Esophagus muscularis mucosa (tissue), 4 donors: ENCODE results near the gene CRTC1. TPM values are rescaled to one million over a fixed set of nuclear protein-coding genes. Genes with fewer than 3 reads are reported as not detected.

Experiments
- DNase-seq: peaks from one replicate; pipeline ENCODE4 v3.0.0-alpha.2; 2017; ENCODE audit errors: extremely low spot score
- H3K27ac ChIP-seq, 4 donors: fragments of 200-600 bp; sonication (generic); replicated peaks in 1 of 4; 1 replicate in 3 of 4; 2 replicates in 1 of 4; pipeline ENCODE4 v1.5.1; 2016 to 2019; ENCODE audit warnings: mild to moderate bottlenecking in 1 of 4
- H3K27me3 ChIP-seq, 4 donors: fragments of 200-600 bp; sonication (generic); one replicate each; pipeline versions ENCODE4 v1.5.1 to v1.6.0; 2016 to 2019
- H3K36me3 ChIP-seq, 4 donors: fragments of 200-600 bp; sonication (generic); one replicate each; pipeline ENCODE4 v1.5.1; 2016 to 2019
- H3K4me1 ChIP-seq, 4 donors: fragments of 200-600 bp; sonication (generic); one replicate each; pipeline ENCODE4 v1.5.1; 2016 to 2019
- H3K4me3 ChIP-seq, 4 donors: fragments of 200-600 bp; sonication (generic); 1 replicate in 2 of 4; 2 replicates in 2 of 4; pipeline ENCODE4 v1.5.1; 2016 to 2019; ENCODE audit warnings: mild to moderate bottlenecking in 4 of 4, moderate library complexity in 1 of 4
- H3K9me3 ChIP-seq, 4 donors: fragments of 200-600 bp; sonication (generic); 1 replicate in 3 of 4; 2 replicates in 1 of 4; pipeline ENCODE4 v1.5.1; 2016 to 2019
- CTCF ChIP-seq, 3 experiments: fragments of 200-600 bp in 2 of 3; fragments of 450-650 bp in 1 of 3; sonication (generic) in 2 of 3; IDR thresholded peaks; one replicate each; pipeline ENCODE4 v1.5.1; 2017 to 2019; ENCODE audit warnings: antibody characterized with exemption in 3 of 3, mild to moderate bottlenecking in 2 of 3, moderate library complexity in 1 of 3
- EP300 ChIP-seq: sonication (generic); formaldehyde crosslinking; IDR thresholded peaks from one replicate; pipeline ENCODE4 v1.6.1; 2017; ENCODE audit warnings: antibody characterized with exemption
- POLR2A ChIP-seq: fragments of 450-650 bp; IDR thresholded peaks from one replicate; pipeline ENCODE4 v1.6.1; 2017; ENCODE audit warnings: antibody characterized with exemption, moderate library complexity, mild to moderate bottlenecking, low read depth
- POLR2AphosphoS5 ChIP-seq, 2 donors: sonication (generic); formaldehyde crosslinking; IDR thresholded peaks; one replicate each; pipeline ENCODE4 v1.6.1; 2017; ENCODE audit warnings: antibody characterized with exemption in 2 of 2
- WGBS: methylation state at CpG from one replicate; pipeline ENCODE4 v1.1.5; 2018; 5-methylcytosine and 5-hydroxymethylcytosine counted together
- intact Hi-C: fragments of 100-400 bp; cut with DNase I; formaldehyde crosslinking; loops from one replicate; pipeline ENCODE4 v1.15.1; 2023
- total RNA-seq, 4 donors: library from RNA; depleted of rRNA; stranded (reverse); fragments of >200 nt; gene quantifications; one replicate each; pipeline versions ENCODE4 v1.1.0 to v1.2.1, GENCODE V29; 2016

Gene CRTC1
- total RNA-seq, 4 donors from 2014 or later, result 5.3 to 10.1 (median 6.6) TPM

- 89% methylated on average over 9 of the region's 9 CpGs for WGBS
- no peak for DNase-seq
- H3K4me1 ChIP-seq, result no peaks in the 10 kb centered on the region
- intact Hi-C loops, result no loop called here
- TF ChIP-seq POLR2AphosphoS5 (IDR thresholded peaks at IDR 0.05) (no peak), EP300 (no peak), POLR2A (no peak), CTCF (IDR thresholded peaks at IDR 0.05) (no peak)
- H3K36me3 ChIP-seq, result no peaks in the 10 kb centered on the region
- no peak overlapping the region for H3K4me3 ChIP-seq
- no peak overlapping the region for H3K27ac ChIP-seq
- H3K9me3 ChIP-seq, result no peaks in the 10 kb centered on the region
- H3K27me3 ChIP-seq, result peaks cover 0 to 10% (median 0%) of the 10 kb centered on the region in 4 donors
Observed at GRCh38 chr19:18817574-18817973, 134.1 kb downstream of the CRTC1 start.

GRCh38 chr19:18828786-18829185, 145.3 kb downstream of the CRTC1 start:
- TF ChIP-seq POLR2AphosphoS5 (IDR thresholded peaks at IDR 0.05) (no peak), POLR2A (no peak), EP300 (no peak), CTCF (IDR thresholded peaks at IDR 0.05) (no peak)
- no peak for DNase-seq
- intact Hi-C loops, result no loop called here

GRCh38 chr19:18830488-18830887, 147.0 kb downstream of the CRTC1 start:
- intact Hi-C loops, result loop anchor here (5.0 kb wide), 1 partner anchor 243 kb away; the partner anchor contains the start of gene REX1BD
- TF ChIP-seq POLR2AphosphoS5 (IDR thresholded peaks at IDR 0.05), result no peak
- no peak for TF ChIP-seq POLR2A
- TF ChIP-seq EP300, result no peak
- TF ChIP-seq CTCF (IDR thresholded peaks at IDR 0.05), result no peak
- Histone ChIP-seq H3K4me1 (peaks cover 30 to 38% (median 35%) of the 10 kb centered on the region in 4 donors), H3K27me3 (no peaks in the 10 kb centered on the region), H3K36me3 (peaks cover 0 to 13% (median 0%) of the 10 kb centered on the region in 4 donors), H3K4me3 (no peak overlapping the region), H3K9me3 (peaks cover 0 to 14% (median 10%) of the 10 kb centered on the region in 4 donors), H3K27ac (no peak overlapping the region)
- WGBS, result 69% methylated on average over 2 of the region's 2 CpGs
- DNase-seq, result no peak

More at GRCh38 chr19:18828786-18829185, 145.3 kb downstream of the CRTC1 start:
- Histone ChIP-seq H3K4me3 (no peak overlapping the region), H3K36me3 (no peaks in the 10 kb centered on the region), H3K27ac (no peak overlapping the region), H3K27me3 (no peaks in the 10 kb centered on the region), H3K4me1 (peaks cover 15 to 21% (median 18%) of the 10 kb centered on the region in 4 donors), H3K9me3 (peaks cover 0 to 14% (median 10%) of the 10 kb centered on the region in 4 donors)
- 57% methylated on average over 6 of the region's 6 CpGs for WGBS

GRCh38 chr19:18831524-18832305, 148.2 kb downstream of the CRTC1 start, which contains the start of gene UPF1:
Gene UPF1 (plus strand): TSS chr19:18831959. CDS start chr19:18832210, 251 bp downstream.
- peaks cover 0 to 16% (median 0%) of the 10 kb centered on the region in 4 donors for H3K36me3 ChIP-seq
- peak within 1 kb of the TSS; percentile 69 to 99 (median 86) for H3K4me3 ChIP-seq
- peak; percentile 96 for DNase-seq
- TF ChIP-seq POLR2A (peak; percentile 23), CTCF (IDR thresholded peaks at IDR 0.05) (peak in 2 of 3 experiments; percentile 25 to 32), POLR2AphosphoS5 (IDR thresholded peaks at IDR 0.05) (peak; percentile 69 to 80), EP300 (no peak)
- peak within 1 kb of the TSS; percentile 85 to 91 (median 90) for H3K27ac ChIP-seq
- WGBS, result 0% methylated on average over 24 of the region's 96 CpGs
- H3K27me3 ChIP-seq, result no peaks in the 10 kb centered on the region
- intact Hi-C loops, result loop anchor here (5.0 kb wide), 1 partner anchor 244 kb away; the partner anchor contains the start of gene REX1BD
- H3K9me3 ChIP-seq, result peaks cover 0 to 10% (median 7%) of the 10 kb centered on the region in 4 donors
- H3K4me1 ChIP-seq, result peaks cover 40 to 51% (median 44%) of the 10 kb centered on the region in 4 donors

Other genes with a start within 250 kb of the CRTC1 start
- 10 to 100 TPM; 15.8 to 38.9 (median 26.2) TPM for gene ISYNA1, start 245.5 kb upstream of the CRTC1 start, total RNA-seq
- 10 to 100 TPM in 3 of 4 donors, 1 to 10 TPM in 1; 9.1 to 35.1 (median 20.1) TPM for gene ELL, start 161.6 kb upstream of the CRTC1 start, total RNA-seq
- 100 to 1,000 TPM; 420 to 568 (median 430) TPM for gene FKBP8, start 140.1 kb upstream of the CRTC1 start, total RNA-seq
- 100 to 1,000 TPM; 129 to 155 (median 149) TPM for gene KXD1, start 125.8 kb upstream of the CRTC1 start, total RNA-seq
- 100 to 1,000 TPM; 560 to 800 (median 665) TPM for gene UBA52, start 111.8 kb upstream of the CRTC1 start, total RNA-seq
- 10 to 100 TPM; 56.1 to 77.7 (median 67.0) TPM for gene REX1BD, start 94.9 kb upstream of the CRTC1 start, total RNA-seq
- 100 to 1,000 TPM in 1 of 4 donors, 10 to 100 TPM in 3; 41.5 to 153 (median 59.6) TPM for gene CRLF1, start 76.9 kb upstream of the CRTC1 start, total RNA-seq
- 1 to 10 TPM; 2.4 to 3.6 (median 2.8) TPM for gene TMEM59L, start 70.8 kb upstream of the CRTC1 start, total RNA-seq
- gene KLHL26, start 46.7 kb upstream of the CRTC1 start, total RNA-seq, result 10 to 100 TPM in 2 of 4 donors, 1 to 10 TPM in 2; 9.1 to 19.0 (median 13.5) TPM
- under 1 TPM; 0.33 to 0.83 (median 0.62) TPM for gene COMP, start 107.6 kb downstream of the CRTC1 start, total RNA-seq
- gene UPF1, start 148.3 kb downstream of the CRTC1 start, total RNA-seq, result 100 to 1,000 TPM in 1 of 4 donors, 10 to 100 TPM in 3; 54.8 to 116 (median 77.4) TPM
- 1 to 10 TPM in 3 of 4 donors, under 1 TPM in 1; 0.42 to 3.2 (median 1.1) TPM for gene CERS1, start 212.5 kb downstream of the CRTC1 start, total RNA-seq
- 100 to 1,000 TPM; 173 to 231 (median 210) TPM for gene COPE, start 235.7 kb downstream of the CRTC1 start, total RNA-seq
- 10 to 100 TPM; 38.4 to 42.6 (median 41.7) TPM for gene DDX49, start 236.0 kb downstream of the CRTC1 start, total RNA-seq